Endometrial microvascular endothelial cells (primary cell): ENCODE measurements around the gene CNGA2. TPM values are rescaled to one million over a fixed set of nuclear protein-coding genes. Genes with fewer than 3 reads are reported as not detected.

ENCODE experiments used
- in situ Hi-C: cut with HindIII; loops from 2 replicates; pipeline ENCODE4 v1.10.0; 2017; ENCODE audit warnings: low sequenced_read_pairs, low pct_unique_long_range_greater_than_20kb; ENCODE audit errors: inconsistent ontology term
- total RNA-seq: library from RNA; depleted of rRNA; stranded (reverse); fragments of >200 nt; gene quantifications from one replicate; pipeline ENCODE4 v1.2.3, GENCODE V29; 2015; ENCODE audit errors: inconsistent ontology term

CNGA2 gene
- total RNA-seq, 1 donor from 2014 or later, result not detected

DNA sequence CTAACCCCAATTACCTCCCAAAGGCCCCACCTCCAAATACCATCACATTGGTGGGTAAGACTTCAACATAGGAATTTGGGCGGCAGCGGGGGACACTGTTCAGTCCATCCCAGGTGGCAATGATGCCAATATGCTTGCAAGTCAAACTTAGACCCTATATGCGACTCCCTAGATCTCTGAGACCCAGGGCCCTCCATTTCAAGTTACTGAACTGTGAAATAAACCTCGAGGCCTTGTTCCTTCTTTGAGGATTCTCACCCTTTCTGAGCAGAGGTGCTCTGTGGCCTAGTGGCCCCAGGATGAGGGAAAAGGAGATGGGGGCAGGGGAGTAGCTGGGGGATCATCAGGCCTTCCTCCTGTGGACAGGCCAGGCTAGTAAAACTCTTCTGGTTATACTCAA is 44.7 kb downstream of the CNGA2 start:
- in situ Hi-C loops, result no loop called here

GRCh38 chrX:151780621-151781020 is 46.1 kb downstream of the CNGA2 start:
- in situ Hi-C loops, result no loop called here

DNA sequence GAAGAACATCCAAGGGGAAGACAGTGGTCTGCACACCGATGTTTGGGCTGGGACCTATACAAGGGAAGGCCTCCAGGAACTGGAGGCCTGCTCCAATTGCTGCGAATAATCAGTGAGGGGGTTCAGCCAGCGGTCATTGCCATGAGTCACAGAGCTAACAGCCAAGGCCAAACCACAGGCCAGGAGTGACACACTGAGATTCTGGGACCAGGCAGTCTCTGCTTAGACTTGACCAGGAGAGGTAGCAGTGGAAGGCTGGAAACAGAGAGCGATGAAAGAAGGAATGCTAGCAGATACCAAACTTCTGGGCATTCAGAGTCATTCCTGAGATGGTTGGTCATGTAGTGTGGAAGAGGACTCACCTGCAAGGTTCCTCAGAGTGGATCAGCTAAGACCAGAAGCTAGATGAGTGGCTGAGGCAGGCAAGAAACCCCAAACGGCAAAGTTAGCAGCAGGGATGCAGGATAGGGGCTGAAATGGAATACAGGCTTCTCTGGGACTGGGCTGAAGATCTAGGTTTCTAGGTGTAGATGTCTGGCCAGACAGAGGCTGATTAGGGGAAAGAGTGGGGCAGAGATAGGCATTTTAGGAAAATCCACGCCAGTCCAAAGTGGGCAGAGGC is 54.7 kb downstream of the CNGA2 start:
- in situ Hi-C loops, result no loop called here

DNA sequence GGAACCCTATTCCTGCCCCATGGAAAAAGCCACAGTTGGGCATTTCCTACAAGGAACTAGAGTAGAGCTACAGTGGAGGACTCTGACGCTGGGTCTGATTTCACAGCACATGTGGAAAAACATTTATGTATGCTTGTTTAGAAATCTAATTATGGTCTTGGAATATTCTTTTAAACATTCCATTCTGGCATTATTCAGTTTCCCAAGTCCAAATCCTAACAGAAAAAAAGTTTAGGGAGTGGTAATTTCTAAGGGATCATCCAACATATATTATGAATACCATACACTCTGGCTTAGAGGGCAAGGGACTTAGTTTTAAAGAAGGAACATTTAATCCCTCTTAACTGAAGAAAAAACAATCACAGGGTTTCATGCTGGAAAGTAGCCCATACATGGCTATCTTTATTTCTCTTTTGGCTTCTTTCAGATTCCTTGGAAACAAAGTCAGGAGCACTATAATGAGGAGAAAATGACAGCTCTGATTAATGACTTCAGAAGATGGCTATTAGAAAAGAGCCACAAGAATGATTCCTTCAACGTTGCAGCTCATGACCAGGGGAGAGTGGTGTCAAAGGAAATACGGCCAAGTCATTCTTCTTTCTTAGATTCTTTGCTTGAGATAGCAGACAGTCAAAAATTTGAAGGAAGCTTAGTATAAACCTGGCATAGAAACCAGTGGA is 56.1 kb downstream of the CNGA2 start:
- in situ Hi-C loops, result no loop called here

DNA sequence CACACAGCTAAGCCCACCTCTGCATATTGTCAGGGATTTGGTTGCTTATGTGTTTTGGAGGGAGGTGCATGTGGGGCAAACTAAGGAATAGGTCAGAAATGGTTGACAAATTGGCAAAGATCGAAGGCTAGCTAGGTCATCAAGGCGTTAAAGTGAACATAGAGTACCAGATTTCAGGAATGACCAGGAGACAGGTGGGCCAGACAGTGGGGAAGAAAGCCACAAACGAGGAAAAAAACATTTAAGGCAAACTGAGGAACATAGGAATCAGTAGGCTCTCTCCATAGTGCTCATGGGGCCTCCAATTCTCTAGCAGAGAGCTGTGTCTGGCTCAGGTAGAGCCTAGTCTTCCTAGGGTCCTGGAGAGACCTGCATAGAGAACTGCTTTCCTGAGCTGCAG is 57.4 kb downstream of the CNGA2 start:
- in situ Hi-C loops, result no loop called here

DNA sequence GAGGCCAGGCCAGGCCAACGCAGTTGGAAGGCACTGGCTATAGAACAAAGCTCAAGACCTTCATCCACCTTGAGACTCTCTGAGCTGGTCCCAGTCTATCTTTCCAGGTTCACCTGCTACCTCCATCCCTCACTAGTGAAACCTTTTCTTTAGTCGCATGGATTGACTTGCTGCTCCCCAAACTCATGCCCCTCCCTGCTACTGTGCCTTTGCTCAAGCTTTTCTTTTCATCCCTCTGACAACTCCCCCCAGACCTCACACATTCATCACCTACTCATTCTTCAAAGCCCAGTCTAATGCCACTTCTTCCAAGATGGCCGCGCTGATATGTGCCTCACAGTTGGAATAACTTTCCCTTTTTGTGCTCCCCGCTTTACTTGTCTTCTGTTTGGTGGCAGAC is 58.0 kb downstream of the CNGA2 start:
- in situ Hi-C loops, result no loop called here

DNA sequence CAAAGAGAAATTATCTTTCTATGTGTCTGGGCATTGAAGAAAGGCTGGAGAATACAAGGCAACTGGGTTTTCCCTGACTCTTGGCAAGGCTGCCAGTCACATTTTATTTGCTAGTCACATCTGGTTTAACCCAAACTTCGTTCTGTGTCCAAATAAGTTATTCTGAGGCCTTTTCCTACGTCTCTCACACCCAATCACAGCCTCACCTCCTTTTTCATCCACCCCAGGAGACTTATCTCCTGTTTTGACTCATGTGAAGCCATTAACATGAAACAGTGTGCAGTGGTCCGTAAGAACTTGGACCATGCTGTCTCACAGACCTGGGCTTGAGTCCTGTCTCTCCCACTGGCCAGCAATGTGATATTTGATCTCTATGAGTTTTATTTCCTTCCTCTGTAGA is 59.3 kb downstream of the CNGA2 start:
- in situ Hi-C loops, result no loop called here

Other genes with a start within 250 kb of the CNGA2 start
- gene PASD1, start 171.1 kb upstream of the CNGA2 start, total RNA-seq, result not detected
- gene PRRG3, start 39.3 kb upstream of the CNGA2 start, total RNA-seq, result not detected
- not detected for gene FATE1, start 18.7 kb upstream of the CNGA2 start, total RNA-seq
- gene MAGEA4, start 178.1 kb downstream of the CNGA2 start, total RNA-seq, result not detected
- 4.6 TPM for gene GABRE, start 239.9 kb downstream of the CNGA2 start, total RNA-seq